ENCODE measurements around the gene NPAS3. TPM values are rescaled to one million over a fixed set of nuclear protein-coding genes. Genes with fewer than 3 reads are reported as not detected.

NPAS3 gene
- total and polyA plus RNA-seq, 2 donors (not counting 3 experiments of a cell fraction or from before 2014, with no cell fraction given), result 0.10 to 0.13 TPM

- no peak for TF ChIP-seq GATA2 (IDR thresholded peaks at IDR 0.05; ENCODE audit: insufficient read depth, insufficient read length, low read depth, low read length)
- no peak for TF ChIP-seq POLR2AphosphoS5 (IDR thresholded peaks at IDR 0.05; ENCODE audit: insufficient read depth, low read depth, low read length)
- TF ChIP-seq FOS (IDR thresholded peaks at IDR 0.05; ENCODE audit: borderline replicate concordance, insufficient read depth, low read length), result no peak
- TF ChIP-seq MAX (IDR thresholded peaks at IDR 0.05; ENCODE audit: insufficient read depth, insufficient read length), result no peak
- no peak for TF ChIP-seq POLR2A (IDR thresholded peaks at IDR 0.05; ENCODE audit: low read depth, low read length)
- TF ChIP-seq MYC (IDR thresholded peaks at IDR 0.05; ENCODE audit: low read depth, low read length), result no peak
- no peak for TF ChIP-seq CTCF (IDR thresholded peaks at IDR 0.05; ENCODE audit: extremely low read depth in 1 of 2, insufficient read depth in 1 of 2, low read depth in 1 of 2, low read length in 2 of 2)
- TF ChIP-seq EZH2 (IDR thresholded peaks at IDR 0.05; ENCODE audit: borderline replicate concordance, low read depth, low read length, severe bottlenecking), result no peak
- no peak for TF ChIP-seq JUN (IDR thresholded peaks at IDR 0.05; ENCODE audit: borderline replicate concordance, insufficient read depth, insufficient read length, low read depth)
- H3K4me2 ChIP-seq (ENCODE audit: insufficient read depth, low read length), result no peak overlapping the region
- H3K27me3 ChIP-seq (ENCODE audit: control insufficient read depth in 2 of 2, insufficient read depth in 2 of 2, low read length in 2 of 2), result no peaks in the 10 kb centered on the region
- H4K20me1 ChIP-seq (replicated peaks; ENCODE audit: control insufficient read depth, extremely low read depth, insufficient read depth, low read length), result no peaks in the 10 kb centered on the region
- H3K9ac ChIP-seq (replicated peaks; ENCODE audit: extremely low read depth, insufficient read depth, low read length), result no peak overlapping the region
- H3K4me1 ChIP-seq (ENCODE audit: control insufficient read depth, extremely low read depth, insufficient read depth, low read length), result no peaks in the 10 kb centered on the region
- no peak for FAIRE-seq
- H2AFZ ChIP-seq (ENCODE audit: low read depth, low read length), result no peak overlapping the region
- H3K9me1 ChIP-seq (replicated peaks; ENCODE audit: control insufficient read depth, extremely low read depth, insufficient read depth, low read length), result no peaks in the 10 kb centered on the region
- dilution Hi-C loops (cut with MboI; ENCODE audit: extremely low pct_ligation_motif_present, low sequenced_read_pairs) (no loop called here), intact Hi-C loops (cut with micrococcal nuclease) (loop anchor here (10.0 kb wide), 1 partner anchor 515 kb away; no protein-coding TSS in a partner anchor)
- no peak overlapping the region for H3K27ac ChIP-seq (ENCODE audit: insufficient read depth, low read depth, low read length)
- no peaks in the 10 kb centered on the region for H3K36me3 ChIP-seq (ENCODE audit: control insufficient read depth in 2 of 2, extremely low read depth in 1 of 2, insufficient read depth in 2 of 2, low read length in 2 of 2)
- H3K4me3 ChIP-seq (replicated peaks in 1 of 3; ENCODE audit: insufficient read depth in 1 of 3, low read depth in 1 of 3, low read length in 3 of 3), result no peak overlapping the region
- no TSS peak for BruUV-seq (replicated peaks)
- ChIA-PET POLR2A (no interaction called here), CTCF (interaction anchor here (1.3 kb wide), 1 partner anchor 14 kb away, joined by 4 read pairs; no protein-coding TSS in a partner anchor)
- H3K79me2 ChIP-seq (ENCODE audit: control insufficient read depth, insufficient read depth, low read length), result no peaks in the 10 kb centered on the region
- H3K9me3 ChIP-seq (replicated peaks; ENCODE audit: control insufficient read depth, insufficient read depth, low read length), result no peaks in the 10 kb centered on the region
- no peak for DNase-seq (ENCODE audit: low read depth, low spot score)
Measured at GRCh38 chr14:33279865-33280264, 341.2 kb downstream of the NPAS3 start.

Measured in endothelial cell of umbilical vein (primary cell).